Small intestine (tissue), 16 donors: ENCODE measurements around the gene SAMD5. TPM values are rescaled to one million over a fixed set of nuclear protein-coding genes. Genes with fewer than 3 reads are reported as not detected.

ENCODE experiments used
- DNase-seq, 2 donors: peaks; one replicate each; pipeline versions ENCODE4 v3.0.0 to v3.0.0-alpha.2; 2013
- FAIRE-seq: peaks from 2 replicates; lab custom pipeline; 2012; peaks lifted over from hg19 to GRCh38; lab: Jason Lieb, UNC
- H3K27ac ChIP-seq, 3 donors: one replicate each; pipeline ENCODE4 v1.5.1; 2013; ENCODE audit warnings: low read length in 2 of 3, mild to moderate bottlenecking in 2 of 3, control low read depth in 1 of 3, inconsistent platforms in 1 of 3, low read depth in 1 of 3, moderate library complexity in 1 of 3
- H3K27me3 ChIP-seq, 3 donors: one replicate each; pipeline ENCODE4 v1.6.1; 2013; ENCODE audit warnings: low read length in 3 of 3, inconsistent platforms in 1 of 3; ENCODE audit not compliant: control insufficient read depth in 3 of 3, insufficient read depth in 3 of 3
- H3K36me3 ChIP-seq, 3 donors: one replicate each; pipeline ENCODE4 v1.6.1; 2013; ENCODE audit warnings: low read length in 3 of 3, inconsistent platforms in 1 of 3, low read depth in 1 of 3, mild to moderate bottlenecking in 1 of 3, moderate library complexity in 1 of 3; ENCODE audit not compliant: control insufficient read depth in 3 of 3, insufficient read depth in 2 of 3
- H3K4me1 ChIP-seq, 3 donors: one replicate each; pipeline ENCODE4 v1.6.1; 2013; ENCODE audit warnings: low read length in 2 of 3, inconsistent platforms in 1 of 3, low read depth in 1 of 3, mild to moderate bottlenecking in 1 of 3, moderate library complexity in 1 of 3; ENCODE audit not compliant: control insufficient read depth in 3 of 3, insufficient read depth in 2 of 3
- H3K4me3 ChIP-seq, 3 donors: one replicate each; pipeline ENCODE4 v1.5.1; 2013; ENCODE audit warnings: low read length in 3 of 3, control low read depth in 1 of 3, inconsistent platforms in 1 of 3, low read depth in 1 of 3, mild to moderate bottlenecking in 1 of 3, moderate library complexity in 1 of 3
- H3K9me3 ChIP-seq, 2 donors: one replicate each; pipeline ENCODE4 v1.6.1; 2013; ENCODE audit warnings: low read depth in 1 of 2, low read length in 1 of 2; ENCODE audit not compliant: control insufficient read depth in 2 of 2, insufficient read depth in 1 of 2
- WGBS, 3 donors: extraction: QIAGEN DNeasy Blood & Tissue Kit; methylation state at CpG; one replicate each; pipeline ENCODE4 v1.1.7; 2013; 5-methylcytosine and 5-hydroxymethylcytosine counted together
- long read RNA-seq, 10 donors: transcript quantifications; one replicate each; lab custom pipeline, GENCODE V29; 2026
- polyA plus RNA-seq, 4 donors: library from polyadenylated mRNA; stranded (reverse) in 3 of 4; unstranded in 1 of 4; fragments of 200-250 nt in 3 of 4; fragments of 120-200 nt in 1 of 4; gene quantifications; one replicate each; pipeline versions ENCODE4 v1.2.1 to v1.2.3, GENCODE V29; 2013
- donor health status: healthy with polysubstance abuse.
- donor health status: control.
- donor health status: control.
- donor health status: Bipolar disorder and iron deficiency.
- donor health status: healthy.

Gene SAMD5
- polyA plus RNA-seq: 10 to 100 TPM in 1 of 4 donors, 1 to 10 TPM in 2, under 1 TPM in 1; 0.67 to 29.7 (median 4.9) TPM
- long read RNA-seq, donor 1, full-length matches to known transcripts: 9 of 9 reads
- long read RNA-seq, donor 1, partial matches to known transcripts: 0 of 9 reads
- long read RNA-seq, donor 1, other reads (novel, unspliced or antisense): 0 of 9 reads
- long read RNA-seq, donor 2, full-length matches to known transcripts: 2 of 2 reads
- long read RNA-seq, donor 2, partial matches to known transcripts: 0 of 2 reads
- long read RNA-seq, donor 2, other reads (novel, unspliced or antisense): 0 of 2 reads
- long read RNA-seq, donor 3, full-length matches to known transcripts: 4 of 4 reads
- long read RNA-seq, donor 3, partial matches to known transcripts: 0 of 4 reads
- long read RNA-seq, donor 3, other reads (novel, unspliced or antisense): 0 of 4 reads
- long read RNA-seq, donor 4: 0 reads
- long read RNA-seq, donor 5, full-length matches to known transcripts: 3 of 3 reads
- long read RNA-seq, donor 5, partial matches to known transcripts: 0 of 3 reads
- long read RNA-seq, donor 5, other reads (novel, unspliced or antisense): 0 of 3 reads
- long read RNA-seq, donor 6, full-length matches to known transcripts: 3 of 9 reads
- long read RNA-seq, donor 6, partial matches to known transcripts: 6 of 9 reads
- long read RNA-seq, donor 6, other reads (novel, unspliced or antisense): 0 of 9 reads
- long read RNA-seq, donor 7: 0 reads
- long read RNA-seq, donor 8: 0 reads
- long read RNA-seq, donor 9: 0 reads
- long read RNA-seq, donor 10, full-length matches to known transcripts: 2 of 2 reads
- long read RNA-seq, donor 10, partial matches to known transcripts: 0 of 2 reads
- long read RNA-seq, donor 10, other reads (novel, unspliced or antisense): 0 of 2 reads

GRCh38 chr6:147508042-147508865 lies at the start of gene SAMD5:
Gene SAMD5 (plus strand): TSS chr6:147508690. CDS start chr6:147508929, 239 bp downstream.
- no peak for FAIRE-seq

GRCh38 chr6:147459780-147460179 lies 48.7 kb upstream of the SAMD5 start:
- no peak overlapping the region for H3K4me3 ChIP-seq
- WGBS, 3 donors: 86 to 92% (median 86%) methylated on average over 1 of the region's 1 CpG
- H3K9me3 ChIP-seq: no peaks in the 10 kb centered on the region
- DNase-seq (no peak), FAIRE-seq (no peak)
- no peaks in the 10 kb centered on the region for H3K4me1 ChIP-seq
- no peaks in the 10 kb centered on the region for H3K36me3 ChIP-seq
- H3K27me3 ChIP-seq: no peaks in the 10 kb centered on the region
- no peak overlapping the region for H3K27ac ChIP-seq

More at GRCh38 chr6:147508042-147508865, at the start of gene SAMD5:
- peaks cover 0 to 2% of the 10 kb centered on the region in 2 donors for H3K9me3 ChIP-seq
- peak within 1 kb of the TSS; percentile 22 to 88 (median 64) for H3K4me3 ChIP-seq
- peak; percentile 61 to 85 for DNase-seq
- peak within 1 kb of the TSS; percentile 14 to 87 (median 77) for H3K27ac ChIP-seq
- WGBS, 3 donors: 0 to 1% (median 1%) methylated on average over 66 to 90 of the region's 90 CpGs
- no peaks in the 10 kb centered on the region for H3K36me3 ChIP-seq
- peaks cover 0 to 4% (median 0%) of the 10 kb centered on the region in 3 donors for H3K27me3 ChIP-seq
- H3K4me1 ChIP-seq: peaks cover 0 to 9% (median 0%) of the 10 kb centered on the region in 3 donors

- Histone ChIP-seq H3K4me3 (no peak overlapping the region), H3K27ac (no peak overlapping the region), H3K9me3 (no peaks in the 10 kb centered on the region), H3K27me3 (no peaks in the 10 kb centered on the region), H3K36me3 (no peaks in the 10 kb centered on the region), H3K4me1 (no peaks in the 10 kb centered on the region)
- DNase-seq: no peak
- WGBS, 3 donors: 43 to 51% (median 48%) methylated on average over 1 of the region's 1 CpG
- FAIRE-seq: no peak
Measured at GRCh38 chr6:147463651-147464050, 44.8 kb upstream of the SAMD5 start.

GRCh38 chr6:147467428-147467827 lies 41.1 kb upstream of the SAMD5 start:
- DNase-seq (peak in 1 of 2 donors; percentile 22), FAIRE-seq (no peak)
- Histone ChIP-seq H3K27ac (no peak overlapping the region), H3K4me1 (no peaks in the 10 kb centered on the region), H3K4me3 (no peak overlapping the region), H3K36me3 (no peaks in the 10 kb centered on the region), H3K27me3 (no peaks in the 10 kb centered on the region), H3K9me3 (no peaks in the 10 kb centered on the region)
- WGBS, 3 donors: 18 to 53% (median 36%) methylated on average over 5 of the region's 5 CpGs

GRCh38 chr6:147467886-147468285 lies 40.6 kb upstream of the SAMD5 start:
- 43 to 64% (median 45%) methylated on average over 2 of the region's 2 CpGs for WGBS, 3 donors

GRCh38 chr6:147468634-147469033 lies 39.9 kb upstream of the SAMD5 start:
- H3K36me3 ChIP-seq: no peaks in the 10 kb centered on the region
- no peak overlapping the region for H3K27ac ChIP-seq
- no peaks in the 10 kb centered on the region for H3K4me1 ChIP-seq
- FAIRE-seq: no peak
- DNase-seq: no peak
- H3K9me3 ChIP-seq: no peaks in the 10 kb centered on the region
- WGBS, 3 donors: 73 to 75% (median 73%) methylated on average over 2 of the region's 2 CpGs
- H3K27me3 ChIP-seq: no peaks in the 10 kb centered on the region
- no peak overlapping the region for H3K4me3 ChIP-seq

More at GRCh38 chr6:147467886-147468285, 40.6 kb upstream of the SAMD5 start:
- Histone ChIP-seq H3K4me1 (no peaks in the 10 kb centered on the region), H3K4me3 (no peak overlapping the region), H3K27ac (no peak overlapping the region), H3K9me3 (no peaks in the 10 kb centered on the region), H3K36me3 (no peaks in the 10 kb centered on the region), H3K27me3 (no peaks in the 10 kb centered on the region)
- FAIRE-seq (no peak), DNase-seq (no peak)

DNA sequence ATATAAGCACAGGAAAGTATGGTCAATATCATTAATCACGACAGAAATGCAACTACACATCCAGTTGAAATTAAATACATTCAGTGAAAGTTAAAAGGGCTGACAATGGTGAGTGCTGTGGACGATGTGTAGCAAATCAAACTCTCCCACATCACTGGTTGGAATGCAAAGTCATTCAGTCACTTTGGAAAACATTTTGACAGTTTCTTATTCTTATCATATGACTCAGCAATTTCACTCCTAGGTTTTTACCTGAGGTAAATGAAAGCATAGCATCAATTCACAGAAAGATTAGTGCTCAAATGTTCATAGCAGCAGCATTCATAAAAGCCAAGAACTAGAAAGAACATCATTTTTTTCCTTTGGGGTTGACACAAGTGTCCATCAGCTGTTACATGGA lies 28.6 kb upstream of the SAMD5 start:
- no peak overlapping the region for H3K4me3 ChIP-seq
- DNase-seq (no peak), FAIRE-seq (no peak)
- H3K4me1 ChIP-seq: no peaks in the 10 kb centered on the region
- H3K9me3 ChIP-seq: peaks cover 0 to 2% of the 10 kb centered on the region in 2 donors
- H3K36me3 ChIP-seq: no peaks in the 10 kb centered on the region
- no peak overlapping the region for H3K27ac ChIP-seq
- WGBS, 3 donors: 84 to 88% (median 86%) methylated on average over 2 of the region's 2 CpGs
- no peaks in the 10 kb centered on the region for H3K27me3 ChIP-seq

DNA sequence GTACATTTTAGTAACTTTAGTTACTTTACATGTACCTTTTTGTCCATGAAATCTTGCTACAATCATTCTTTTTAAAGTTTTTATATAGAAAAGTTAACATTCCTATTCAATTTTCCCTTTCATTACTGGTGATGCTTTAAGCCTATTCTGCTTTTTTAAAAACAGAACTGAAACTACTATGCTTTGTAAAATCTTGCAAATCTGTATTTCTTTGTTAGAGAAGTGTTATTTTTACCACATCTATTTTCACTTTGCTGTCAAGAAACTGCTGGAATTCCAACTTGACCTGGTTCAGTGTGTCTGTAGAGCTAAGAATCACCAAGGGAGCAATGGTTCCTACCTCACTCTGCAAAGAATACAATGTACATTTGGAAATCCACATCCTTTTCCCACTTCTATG lies 21.8 kb upstream of the SAMD5 start:
- Histone ChIP-seq H3K27me3 (peaks cover 0 to 2% (median 0%) of the 10 kb centered on the region in 3 donors), H3K4me3 (no peak overlapping the region), H3K27ac (no peak overlapping the region), H3K36me3 (no peaks in the 10 kb centered on the region), H3K9me3 (no peaks in the 10 kb centered on the region), H3K4me1 (no peaks in the 10 kb centered on the region)
- DNase-seq (no peak), FAIRE-seq (no peak)
